ENCODE measurements around the gene CTIF. TPM values are rescaled to one million over a fixed set of nuclear protein-coding genes. Genes with fewer than 3 reads are reported as not detected.

The CTIF gene
- total RNA-seq, 2 experiments from 2014 or later: 0.06 to 0.38 TPM

GRCh38 chr18:48884771-48885170 is 345.9 kb downstream of the CTIF start:
- H3K4me3 ChIP-seq (ENCODE audit: low read depth, low read length, poor library complexity, severe bottlenecking): no peak overlapping the region
- H3K9me2 ChIP-seq (ENCODE audit: insufficient read depth, low read length): no peaks in the 10 kb centered on the region
- no peaks in the 10 kb centered on the region for H3K9me3 ChIP-seq (ENCODE audit: low read length)
- H3K27ac ChIP-seq (ENCODE audit: low read depth, low read length, poor library complexity, severe bottlenecking): no peak overlapping the region
- BruUV-seq (replicated peaks): no TSS peak
- TF ChIP-seq CTCF (conservative IDR thresholded peaks at IDR 0.05; ENCODE audit: low read length) (no peak), EZH2phosphoT487 (IDR thresholded peaks at IDR 0.05; ENCODE audit: borderline replicate concordance, low read depth, low read length) (no peak)
- ChIA-PET CTCF (ENCODE audit: unreplicated experiment) (no interaction called here), POLR2A (interaction anchor here (0.8 kb wide), 1 partner anchor 13 kb away, joined by 7 read pairs; no protein-coding TSS in a partner anchor)
- H3K4me1 ChIP-seq (ENCODE audit: insufficient read depth, low read length, poor library complexity, severe bottlenecking): no peaks in the 10 kb centered on the region
- no peaks in the 10 kb centered on the region for H3K79me2 ChIP-seq (ENCODE audit: insufficient read depth, low read depth, low read length)
- H3K36me3 ChIP-seq (ENCODE audit: insufficient read depth, low read length): no peaks in the 10 kb centered on the region
- no peak overlapping the region for H3K4me2 ChIP-seq (ENCODE audit: low read length)
- intact Hi-C loops (cut with micrococcal nuclease; ENCODE audit: unreplicated experiment): no loop called here
- H4K20me1 ChIP-seq (ENCODE audit: insufficient read depth, low read length): no peaks in the 10 kb centered on the region
- no peak for DNase-seq (ENCODE audit: low spot score)
- H2AFZ ChIP-seq (ENCODE audit: low read length): no peak overlapping the region

- BruUV-seq (replicated peaks): no TSS peak
- Histone ChIP-seq H3K4me2 (ENCODE audit: low read length) (no peak overlapping the region), H3K4me3 (ENCODE audit: low read depth, low read length, poor library complexity, severe bottlenecking) (no peak overlapping the region), H3K9me2 (ENCODE audit: insufficient read depth, low read length) (no peaks in the 10 kb centered on the region), H3K36me3 (ENCODE audit: insufficient read depth, low read length) (no peaks in the 10 kb centered on the region), H3K4me1 (ENCODE audit: insufficient read depth, low read length, poor library complexity, severe bottlenecking) (no peaks in the 10 kb centered on the region), H4K20me1 (ENCODE audit: insufficient read depth, low read length) (no peaks in the 10 kb centered on the region), H3K9me3 (ENCODE audit: low read length) (no peaks in the 10 kb centered on the region), H2AFZ (ENCODE audit: low read length) (no peak overlapping the region), H3K27ac (ENCODE audit: low read depth, low read length, poor library complexity, severe bottlenecking) (no peak overlapping the region), H3K79me2 (ENCODE audit: insufficient read depth, low read depth, low read length) (no peaks in the 10 kb centered on the region)
- POLR2A ChIA-PET: no interaction called here
- CTCF ChIA-PET (ENCODE audit: unreplicated experiment): no interaction called here
- no peak for TF ChIP-seq CTCF (conservative IDR thresholded peaks at IDR 0.05; ENCODE audit: low read length)
- TF ChIP-seq EZH2phosphoT487 (IDR thresholded peaks at IDR 0.05; ENCODE audit: borderline replicate concordance, low read depth, low read length): no peak
- intact Hi-C loops (cut with micrococcal nuclease; ENCODE audit: unreplicated experiment): no loop called here
- no peak for DNase-seq (ENCODE audit: low spot score)
These were observed 346.6 kb downstream of the CTIF start for GRCh38 chr18:48885266-48885923.

GRCh38 chr18:48885924-48886400 is 347.1 kb downstream of the CTIF start:
- no peak overlapping the region for H3K4me3 ChIP-seq (ENCODE audit: low read depth, low read length, poor library complexity, severe bottlenecking)
- no TSS peak for BruUV-seq (replicated peaks)
- H3K36me3 ChIP-seq (ENCODE audit: insufficient read depth, low read length): no peaks in the 10 kb centered on the region
- DNase-seq (ENCODE audit: low spot score): no peak
- POLR2A ChIA-PET: no interaction called here
- no peak overlapping the region for H3K27ac ChIP-seq (ENCODE audit: low read depth, low read length, poor library complexity, severe bottlenecking)
- H3K4me2 ChIP-seq (ENCODE audit: low read length): no peak overlapping the region
- TF ChIP-seq CTCF (conservative IDR thresholded peaks at IDR 0.05; ENCODE audit: low read length) (no peak), EZH2phosphoT487 (IDR thresholded peaks at IDR 0.05; ENCODE audit: borderline replicate concordance, low read depth, low read length) (no peak)
- intact Hi-C loops (cut with micrococcal nuclease; ENCODE audit: unreplicated experiment): no loop called here
- H4K20me1 ChIP-seq (ENCODE audit: insufficient read depth, low read length): no peaks in the 10 kb centered on the region
- no peaks in the 10 kb centered on the region for H3K9me2 ChIP-seq (ENCODE audit: insufficient read depth, low read length)
- no peaks in the 10 kb centered on the region for H3K4me1 ChIP-seq (ENCODE audit: insufficient read depth, low read length, poor library complexity, severe bottlenecking)
- no peaks in the 10 kb centered on the region for H3K9me3 ChIP-seq (ENCODE audit: low read length)
- no peak overlapping the region for H2AFZ ChIP-seq (ENCODE audit: low read length)
- no peaks in the 10 kb centered on the region for H3K79me2 ChIP-seq (ENCODE audit: insufficient read depth, low read depth, low read length)
- CTCF ChIA-PET (ENCODE audit: unreplicated experiment): no interaction called here

Measured in OCI-LY7 (cell line).